HG03442 (cell line): ENCODE measurements around the gene MROH2A.

Source experiments
- ATAC-seq: cut with Tn5 transposase; IDR thresholded peaks from one replicate; pipeline ENCODE4 v1.9.1; 2021; ENCODE audit warnings: mild to moderate bottlenecking, moderate library complexity; ENCODE audit not compliant: unreplicated experiment

Gene MROH2A

GRCh38 chr2:233800208-233800607 is 22.1 kb downstream of the MROH2A start:
- no peak for ATAC-seq

- peak; percentile 53 for ATAC-seq
Measured at GRCh38 chr2:233801357-233802131, 23.4 kb downstream of the MROH2A start.

- ATAC-seq: no peak
Measured at GRCh38 chr2:233802132-233802815, 24.1 kb downstream of the MROH2A start.

- ATAC-seq: no peak
Measured at GRCh38 chr2:233803292-233803911, 25.3 kb downstream of the MROH2A start.

GRCh38 chr2:233803994-233804393 is 25.9 kb downstream of the MROH2A start:
- no peak for ATAC-seq

GRCh38 chr2:233807215-233807865 is 29.2 kb downstream of the MROH2A start:
- no peak for ATAC-seq

- ATAC-seq: no peak
Measured at GRCh38 chr2:233807966-233808935, 30.1 kb downstream of the MROH2A start.

GRCh38 chr2:233810385-233810784 is 32.3 kb downstream of the MROH2A start:
- no peak for ATAC-seq

- ATAC-seq: no peak
Measured at GRCh38 chr2:233811087-233811486, 33.0 kb downstream of the MROH2A start.

- ATAC-seq: no peak
Measured at GRCh38 chr2:233811732-233812131, 33.6 kb downstream of the MROH2A start.

- no peak for ATAC-seq
Measured at GRCh38 chr2:233813236-233814055, 35.3 kb downstream of the MROH2A start.

GRCh38 chr2:233814056-233814835 is 36.1 kb downstream of the MROH2A start:
- no peak for ATAC-seq

- no peak for ATAC-seq
Measured at GRCh38 chr2:233815861-233816260, 37.7 kb downstream of the MROH2A start.

GRCh38 chr2:233816334-233816733 is 38.2 kb downstream of the MROH2A start:
- ATAC-seq: no peak

- no peak for ATAC-seq
Measured at GRCh38 chr2:233816771-233817170, 38.6 kb downstream of the MROH2A start.

GRCh38 chr2:233817361-233817911 is 39.3 kb downstream of the MROH2A start:
- no peak for ATAC-seq

- ATAC-seq: no peak
Measured at GRCh38 chr2:233817995-233818638, 40.0 kb downstream of the MROH2A start.
